Stimulated activated CD4-positive, alpha-beta T cell treated with anti-CD3 and anti-CD28 coated beads, Interleukin-15, amount 100 ng/mL, for 1 hour (primary cell): ENCODE results near the gene B4GALNT4.
"Not testable (repeated sequence)": the region's sequence is repeated elsewhere in the genome, so short reads cannot be mapped to it uniquely, and the experiment has no call there.

Source experiments
- DNase-seq, 2 donors: peaks; one replicate each; pipeline ENCODE4 v3.0.0-alpha.2; 2020; ENCODE audit warnings: low read depth in 1 of 2, low spot score in 1 of 2

Gene B4GALNT4

DNA sequence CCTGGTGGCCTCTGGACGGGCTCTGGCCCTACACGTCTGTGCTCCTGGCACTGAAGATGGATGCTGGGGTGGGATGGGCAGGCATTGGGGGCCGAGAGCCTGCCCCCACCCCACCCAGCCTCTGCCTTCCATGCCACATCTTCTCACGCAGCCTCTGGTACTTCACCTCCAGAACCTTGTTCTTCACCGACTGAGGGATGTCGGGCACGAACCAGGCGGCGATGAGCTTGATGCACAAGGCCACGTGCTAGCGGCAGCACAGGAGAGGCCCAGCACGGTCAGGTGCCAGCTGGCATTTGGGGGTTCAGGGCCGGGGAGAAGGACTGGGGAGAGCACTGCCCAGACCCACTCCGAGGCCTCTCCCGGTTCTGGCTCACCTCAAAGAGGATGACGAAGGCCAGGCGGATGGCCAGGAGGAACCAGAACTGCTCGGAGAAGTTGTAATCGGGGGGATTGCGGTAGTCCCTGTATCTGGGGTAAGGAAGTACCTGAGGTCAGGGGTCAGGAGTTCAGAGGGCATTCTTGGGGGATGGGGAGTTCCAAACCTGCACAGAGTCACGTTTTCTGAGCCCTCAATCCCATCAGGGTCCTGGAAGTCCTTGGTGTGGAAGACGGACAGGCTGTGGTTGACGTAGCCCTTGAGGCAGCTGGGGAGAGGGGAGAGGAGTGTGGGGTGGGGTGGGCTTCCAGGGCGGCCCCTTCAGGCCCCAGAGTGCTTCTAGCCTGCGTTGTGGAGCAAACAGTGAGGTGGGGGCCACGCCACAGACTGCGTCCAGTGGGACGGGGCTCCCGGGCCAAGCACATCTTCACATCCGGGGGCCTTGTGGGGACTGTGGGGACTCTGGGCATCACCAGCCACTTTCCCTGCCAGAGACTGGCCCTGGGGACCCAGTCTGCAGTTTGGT is 49.3 kb downstream of the B4GALNT4 start:
- no peak for DNase-seq

DNA sequence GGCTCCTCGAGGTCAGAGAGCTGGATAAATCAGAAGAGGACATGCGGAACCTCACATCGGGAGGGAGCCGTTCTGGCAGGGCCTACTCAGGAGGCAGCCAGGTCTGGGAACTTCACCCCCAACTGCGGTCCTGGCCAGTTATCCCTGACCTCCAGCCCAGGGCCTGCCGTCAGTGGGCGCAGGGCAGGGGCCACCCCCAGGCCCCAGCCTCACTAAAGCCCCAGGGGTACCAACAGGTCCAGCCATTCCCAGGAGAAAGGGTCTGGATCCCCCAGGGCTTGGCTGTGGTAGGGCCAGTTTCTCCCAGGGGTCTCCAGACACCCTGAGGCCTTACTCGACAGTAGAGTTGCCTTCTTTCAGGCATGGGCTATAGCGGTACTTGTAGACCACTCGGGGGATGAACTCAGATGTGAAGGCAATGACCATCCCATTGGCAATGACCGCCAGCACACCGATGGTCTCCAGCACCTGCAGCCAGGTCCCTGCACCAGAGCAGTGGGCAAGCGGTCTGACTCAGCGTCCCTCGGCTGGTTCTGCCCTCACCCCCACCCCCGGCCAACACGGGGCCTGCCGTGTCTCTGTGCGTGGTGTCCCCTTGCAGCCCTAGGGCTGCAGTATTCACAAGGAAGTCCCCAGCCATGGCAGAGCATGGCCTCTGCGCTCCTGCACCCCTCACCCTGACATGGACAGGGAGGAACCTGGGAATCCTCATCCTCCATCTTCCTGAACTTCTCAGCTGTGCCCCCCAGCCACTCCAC is 50.1 kb downstream of the B4GALNT4 start:
- DNase-seq, result no peak

DNA sequence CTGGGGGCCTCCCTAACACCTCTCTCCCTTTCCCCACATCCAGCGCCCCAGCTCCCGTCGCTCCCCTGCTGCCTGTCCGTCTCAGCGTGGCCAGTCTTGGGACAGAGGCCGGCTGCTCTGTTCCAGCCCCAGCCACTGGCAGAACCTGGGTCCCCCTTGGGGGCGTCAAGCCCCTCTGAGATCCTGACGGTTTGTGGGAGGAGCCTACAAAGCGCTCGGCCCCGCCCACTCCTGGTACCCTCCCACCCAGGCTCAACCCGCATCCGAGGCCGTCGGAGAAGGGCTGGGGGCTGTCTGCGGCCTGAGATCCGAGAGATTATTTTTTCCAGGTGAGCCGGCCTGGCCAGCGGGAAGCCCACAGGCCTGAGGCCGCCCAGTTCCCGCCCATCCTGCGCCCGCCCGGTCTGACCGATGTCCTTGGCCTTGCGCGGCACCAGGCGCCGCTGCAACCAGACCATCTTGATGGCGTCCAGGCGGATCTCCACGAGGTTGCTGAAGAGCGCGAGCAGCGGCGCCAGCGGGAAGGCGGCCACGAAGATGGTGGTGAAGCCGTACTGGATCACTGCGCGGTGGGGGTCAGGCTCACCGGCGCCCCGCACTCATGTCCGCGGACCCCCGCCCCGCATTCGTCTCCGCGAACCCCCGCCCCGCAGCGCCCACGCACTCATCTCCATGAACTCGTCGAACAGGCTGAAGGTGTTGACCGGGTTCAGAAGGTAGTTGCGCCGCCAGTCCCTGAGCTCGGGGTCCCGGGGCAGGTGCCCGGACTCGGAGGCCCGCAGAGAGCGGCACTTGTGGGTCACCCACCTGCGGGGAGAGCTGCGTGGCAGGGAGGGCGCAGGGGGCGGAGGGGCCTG is 51.0 kb downstream of the B4GALNT4 start:
- no peak for DNase-seq

DNA sequence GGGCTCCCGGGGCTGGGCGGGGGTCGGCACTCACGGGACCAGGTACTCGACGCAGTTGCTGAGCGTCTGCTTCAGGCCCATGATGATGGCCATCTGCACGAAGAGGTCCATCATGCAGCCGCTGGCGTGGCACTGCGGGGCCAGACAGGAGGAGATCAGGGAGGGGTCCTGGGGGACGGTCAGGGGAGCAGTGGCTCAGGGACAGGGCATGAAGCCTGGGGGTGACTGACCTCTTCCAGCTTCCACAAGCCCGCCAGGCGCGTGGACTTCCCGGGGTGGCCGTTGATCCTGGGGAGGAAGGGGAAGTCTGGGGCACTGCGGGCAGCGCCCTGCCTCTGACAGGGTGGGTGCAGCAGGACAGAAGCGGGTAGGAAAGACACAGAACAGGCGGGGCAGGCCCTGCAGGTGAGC is 51.6 kb downstream of the B4GALNT4 start:
- DNase-seq, result no peak

DNA sequence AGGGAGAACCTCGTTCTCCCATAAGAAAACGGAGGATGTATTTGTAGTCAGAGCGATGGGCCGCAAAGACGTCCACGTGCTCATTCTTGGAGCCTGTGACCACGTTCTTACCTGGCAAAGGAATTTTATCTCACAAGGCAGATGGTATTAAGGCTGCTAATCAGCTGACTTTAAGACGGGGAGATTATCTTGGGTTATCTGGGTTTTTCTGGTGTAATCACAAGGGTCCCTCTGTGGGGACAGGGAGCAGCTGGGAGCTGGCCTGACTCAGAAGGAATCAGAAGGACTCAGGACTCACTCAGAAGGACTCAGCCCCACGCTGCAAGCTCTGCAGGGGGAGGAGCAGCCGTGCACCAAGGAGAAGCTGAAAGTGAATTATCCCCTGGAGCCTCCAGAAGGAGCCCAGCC is 53.0 kb downstream of the B4GALNT4 start:
- DNase-seq, result no peak

DNA sequence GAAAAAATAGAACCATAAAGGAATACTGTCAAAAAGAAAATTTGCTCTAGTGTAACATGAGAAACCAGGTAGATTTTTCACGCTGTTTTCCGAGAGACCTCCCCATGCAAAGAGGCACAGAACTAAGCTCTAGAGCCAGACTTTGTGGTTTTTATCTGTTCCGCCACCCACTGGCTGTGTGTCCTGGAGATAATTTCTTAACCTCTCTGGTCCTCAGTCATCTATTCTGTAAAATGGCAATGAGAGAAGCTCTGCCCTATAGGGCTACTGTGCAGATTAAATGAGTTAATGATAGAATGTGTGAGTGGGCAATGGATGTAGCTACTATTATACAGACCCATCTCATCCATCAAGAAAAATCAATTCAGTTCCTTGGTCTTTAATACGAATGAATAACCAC is 54.9 kb downstream of the B4GALNT4 start:
- no peak for DNase-seq

DNA sequence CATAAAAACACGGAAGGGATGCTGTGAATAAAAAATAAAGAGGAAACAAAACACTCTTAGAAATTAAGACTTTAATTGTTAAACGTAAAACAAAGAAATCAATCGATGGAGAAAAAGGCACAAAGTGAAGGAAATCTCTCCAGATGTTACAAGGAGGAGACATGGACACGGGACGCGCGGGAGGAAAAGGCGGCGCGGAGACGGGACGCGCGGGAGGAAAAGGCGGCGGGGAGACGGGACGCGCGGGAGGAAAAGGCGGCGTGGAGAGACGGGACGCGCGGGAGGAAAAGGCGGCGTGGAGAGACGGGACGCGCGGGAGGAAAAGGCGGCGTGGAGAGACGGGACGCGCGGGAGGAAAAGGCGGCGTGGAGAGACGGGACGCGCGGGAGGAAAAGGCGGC is 55.5 kb downstream of the B4GALNT4 start:
- not testable (repeated sequence) for DNase-seq

DNA sequence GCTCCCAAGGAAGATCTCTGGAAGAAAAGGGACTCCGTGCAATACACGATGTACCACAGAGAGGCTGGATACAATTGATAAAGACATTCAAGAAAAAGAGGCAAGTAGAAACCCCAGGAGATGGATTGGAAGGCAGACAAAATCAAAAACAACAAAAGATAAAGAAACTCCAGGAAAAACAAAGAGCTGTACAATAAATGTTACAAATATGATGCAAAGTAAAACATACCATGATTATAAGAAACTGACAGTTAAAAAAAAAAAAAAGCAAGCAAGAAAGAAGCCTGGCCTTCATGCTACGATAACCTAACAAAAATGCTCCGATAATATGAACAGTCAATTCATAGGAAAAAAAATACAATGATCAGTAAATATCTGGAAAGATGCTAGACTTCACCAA is 56.0 kb downstream of the B4GALNT4 start:
- DNase-seq, result no peak

DNA sequence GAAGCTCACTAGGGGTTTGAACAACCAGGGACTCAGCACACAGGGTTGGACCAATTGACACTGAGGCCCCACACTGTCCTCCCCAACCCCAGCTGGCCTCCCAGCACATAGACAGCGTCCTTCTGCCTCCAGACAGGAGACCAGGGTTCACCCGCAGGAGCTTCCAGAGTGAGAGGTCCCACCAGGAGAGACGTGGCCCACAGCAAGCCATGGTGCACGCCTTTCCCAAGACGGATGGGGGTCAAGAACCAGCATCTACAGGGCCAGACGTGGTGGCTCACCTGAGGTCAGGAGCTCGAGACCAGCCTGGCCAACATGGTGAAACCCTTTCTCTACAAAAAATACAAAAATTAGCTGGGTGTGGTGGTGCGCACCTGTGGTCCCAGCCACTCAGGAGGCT is 57.6 kb downstream of the B4GALNT4 start:
- no peak for DNase-seq

DNA sequence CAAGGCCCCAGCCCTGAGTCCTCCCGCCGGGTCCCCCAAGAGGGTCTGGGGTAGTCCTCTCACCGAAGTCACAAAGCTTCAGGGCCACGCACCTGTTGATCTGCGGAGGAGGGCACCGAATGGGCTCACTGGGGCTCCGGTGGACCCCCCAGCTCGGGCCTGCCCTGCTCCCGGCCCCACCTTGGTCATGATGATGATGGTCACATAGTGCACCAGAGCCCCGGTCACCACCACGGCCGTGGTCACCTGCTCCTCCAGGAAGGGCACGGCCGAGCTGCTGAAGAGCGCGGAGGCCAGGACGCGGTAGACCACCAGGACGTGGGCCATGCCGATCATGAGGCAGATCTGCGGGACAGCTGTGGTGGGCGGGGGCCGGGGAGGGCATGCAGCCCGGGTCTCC is 59.0 kb downstream of the B4GALNT4 start:
- no peak for DNase-seq

DNA sequence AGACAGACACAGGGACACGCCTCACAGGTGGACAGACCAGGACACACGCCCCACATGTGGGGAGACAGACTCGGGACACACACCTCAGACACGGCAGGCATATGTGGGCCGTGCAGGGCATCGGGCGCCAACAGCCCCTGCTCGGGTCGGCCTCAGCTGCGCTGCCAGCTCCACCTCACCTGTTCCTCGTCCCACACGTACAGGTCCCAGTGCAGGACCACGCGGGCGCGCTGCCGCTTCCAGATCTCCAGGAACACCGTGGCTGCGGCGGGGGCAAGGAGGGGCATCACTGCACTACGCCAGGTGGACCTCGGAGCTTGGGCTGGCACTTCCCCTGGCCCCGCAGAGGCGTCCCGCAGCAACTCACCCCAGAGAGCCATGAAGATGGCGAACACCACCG is 60.1 kb downstream of the B4GALNT4 start:
- DNase-seq, result no peak

DNA sequence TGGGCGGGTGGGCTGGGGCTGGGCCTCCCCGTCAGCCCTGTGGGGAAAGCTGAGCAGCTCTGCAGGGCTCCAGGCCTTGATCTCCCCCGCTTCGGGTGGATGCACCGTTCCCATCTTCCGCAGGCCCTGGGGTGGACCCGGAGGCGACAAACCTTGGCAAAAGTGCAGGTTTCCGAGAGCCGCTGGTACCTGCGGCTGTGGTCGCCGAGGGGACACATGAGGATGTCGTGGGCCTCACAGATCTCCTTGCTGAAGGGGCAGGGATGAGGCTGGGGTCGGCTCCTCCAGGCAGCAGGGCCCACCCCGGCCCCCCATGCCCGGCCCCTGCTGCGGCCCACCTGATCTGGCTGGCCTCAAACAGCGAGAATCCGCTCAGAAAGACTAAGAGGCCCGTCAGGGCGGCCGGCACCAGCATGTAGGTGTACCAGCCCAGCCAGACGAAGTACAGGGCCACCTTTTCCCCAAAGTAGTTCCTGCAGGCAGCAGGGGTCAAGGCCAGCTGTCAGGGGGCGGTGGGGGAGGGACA is 60.7 kb downstream of the B4GALNT4 start:
- DNase-seq, result no peak
